ENCODE measurements around the gene IRS1. TPM values are rescaled to one million over a fixed set of nuclear protein-coding genes. Genes with fewer than 3 reads are reported as not detected.

IRS1 gene
- total and polyA plus RNA-seq, 2 experiments from 2014 or later: 10.9 to 25.6 TPM

DNA sequence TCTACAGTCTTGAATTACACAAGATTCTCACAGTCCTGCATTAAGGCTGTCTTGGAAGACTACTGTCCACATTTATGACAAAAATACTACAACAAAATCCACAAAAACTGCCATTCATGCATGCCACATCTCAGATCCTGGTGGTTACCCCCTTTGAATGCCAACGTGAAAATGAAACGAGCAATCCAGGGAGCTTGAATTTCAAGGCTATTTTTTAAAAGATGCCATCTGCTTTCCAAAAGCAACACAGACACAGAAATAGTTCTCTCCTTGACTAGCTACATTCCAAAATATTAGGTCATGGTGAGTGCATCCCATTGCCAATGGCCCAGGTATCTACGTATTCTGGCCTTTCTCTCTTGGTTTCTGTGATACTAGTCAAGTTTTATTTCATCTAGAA lies 36.3 kb downstream of the IRS1 start:
- DNase-seq (ENCODE audit: low spot score): no peak
- H3K4me1 ChIP-seq (ENCODE audit: insufficient read depth): peaks cover 30% of the 10 kb centered on the region
- H3K4me2 ChIP-seq: no peak overlapping the region
- no peaks in the 10 kb centered on the region for H3K36me3 ChIP-seq (replicated peaks; ENCODE audit: insufficient read depth, low read depth)
- no peaks in the 10 kb centered on the region for H3K27me3 ChIP-seq
- H3K4me3 ChIP-seq: no peak overlapping the region
- H3K79me2 ChIP-seq: peaks cover 92% of the 10 kb centered on the region
- TF ChIP-seq EZH2phosphoT487 (IDR thresholded peaks at IDR 0.05; ENCODE audit: low read depth, severe bottlenecking, unreplicated experiment) (no peak), EZH2 (IDR thresholded peaks at IDR 0.05; ENCODE audit: borderline replicate concordance) (no peak)
- TF ChIP-seq, protein P1, sequence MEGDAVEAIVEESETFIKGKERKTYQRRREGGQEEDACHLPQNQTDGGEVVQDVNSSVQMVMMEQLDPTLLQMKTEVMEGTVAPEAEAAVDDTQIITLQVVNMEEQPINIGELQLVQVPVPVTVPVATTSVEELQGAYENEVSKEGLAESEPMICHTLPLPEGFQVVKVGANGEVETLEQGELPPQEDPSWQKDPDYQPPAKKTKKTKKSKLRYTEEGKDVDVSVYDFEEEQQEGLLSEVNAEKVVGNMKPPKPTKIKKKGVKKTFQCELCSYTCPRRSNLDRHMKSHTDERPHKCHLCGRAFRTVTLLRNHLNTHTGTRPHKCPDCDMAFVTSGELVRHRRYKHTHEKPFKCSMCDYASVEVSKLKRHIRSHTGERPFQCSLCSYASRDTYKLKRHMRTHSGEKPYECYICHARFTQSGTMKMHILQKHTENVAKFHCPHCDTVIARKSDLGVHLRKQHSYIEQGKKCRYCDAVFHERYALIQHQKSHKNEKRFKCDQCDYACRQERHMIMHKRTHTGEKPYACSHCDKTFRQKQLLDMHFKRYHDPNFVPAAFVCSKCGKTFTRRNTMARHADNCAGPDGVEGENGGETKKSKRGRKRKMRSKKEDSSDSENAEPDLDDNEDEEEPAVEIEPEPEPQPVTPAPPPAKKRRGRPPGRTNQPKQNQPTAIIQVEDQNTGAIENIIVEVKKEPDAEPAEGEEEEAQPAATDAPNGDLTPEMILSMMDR (IDR thresholded peaks at IDR 0.05; ENCODE audit: poor library complexity): no peak
- no peaks in the 10 kb centered on the region for H4K20me1 ChIP-seq (ENCODE audit: insufficient read depth, poor library complexity, severe bottlenecking)
- WGBS (ENCODE audit: low lambda C conversion rate, missing lambda C conversion rate): 85% methylated on average over 3 of the region's 3 CpGs
- no peak overlapping the region for H2AFZ ChIP-seq
- H3K27ac ChIP-seq: peak overlapping the region; percentile 40
- H3K9me2 ChIP-seq (replicated peaks; ENCODE audit: insufficient read depth): no peaks in the 10 kb centered on the region
- no peaks in the 10 kb centered on the region for H3K9me3 ChIP-seq (ENCODE audit: low read depth)

DNA sequence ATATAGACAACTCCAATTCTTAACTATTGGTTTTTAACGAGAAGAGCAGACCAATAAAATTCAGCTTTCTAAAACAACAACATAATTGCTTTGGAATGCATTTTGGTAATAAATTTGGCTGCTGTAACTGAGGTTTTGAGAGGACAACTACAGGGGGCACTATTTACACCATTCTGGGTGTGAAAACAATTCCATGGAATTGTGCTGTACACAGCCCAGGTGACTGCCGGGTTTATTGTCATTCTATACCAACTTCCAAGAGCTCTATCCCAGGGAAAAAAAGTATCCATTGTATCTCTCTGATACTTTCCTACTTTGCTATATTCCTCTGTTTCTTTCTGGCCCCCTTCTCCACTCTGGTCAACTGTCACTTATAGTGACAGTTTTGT lies 38.4 kb downstream of the IRS1 start:
- TF ChIP-seq, protein P1 (IDR thresholded peaks at IDR 0.05; ENCODE audit: poor library complexity): no peak
- TF ChIP-seq EZH2phosphoT487 (IDR thresholded peaks at IDR 0.05; ENCODE audit: low read depth, severe bottlenecking, unreplicated experiment): no peak
- Histone ChIP-seq H3K36me3 (replicated peaks; ENCODE audit: insufficient read depth, low read depth) (no peaks in the 10 kb centered on the region), H4K20me1 (ENCODE audit: insufficient read depth, poor library complexity, severe bottlenecking) (no peaks in the 10 kb centered on the region), H3K4me3 (no peak overlapping the region), H3K9me2 (replicated peaks; ENCODE audit: insufficient read depth) (no peaks in the 10 kb centered on the region), H2AFZ (no peak overlapping the region), H3K27me3 (no peaks in the 10 kb centered on the region), H3K4me1 (ENCODE audit: insufficient read depth) (peaks cover 30% of the 10 kb centered on the region), H3K4me2 (no peak overlapping the region), H3K79me2 (peaks cover 91% of the 10 kb centered on the region), H3K9me3 (ENCODE audit: low read depth) (no peaks in the 10 kb centered on the region), H3K27ac (peak overlapping the region; percentile 27)
- no peak for DNase-seq (ENCODE audit: low spot score)
- 75% methylated on average over 2 of the region's 2 CpGs for WGBS (ENCODE audit: low lambda C conversion rate, missing lambda C conversion rate)

DNA sequence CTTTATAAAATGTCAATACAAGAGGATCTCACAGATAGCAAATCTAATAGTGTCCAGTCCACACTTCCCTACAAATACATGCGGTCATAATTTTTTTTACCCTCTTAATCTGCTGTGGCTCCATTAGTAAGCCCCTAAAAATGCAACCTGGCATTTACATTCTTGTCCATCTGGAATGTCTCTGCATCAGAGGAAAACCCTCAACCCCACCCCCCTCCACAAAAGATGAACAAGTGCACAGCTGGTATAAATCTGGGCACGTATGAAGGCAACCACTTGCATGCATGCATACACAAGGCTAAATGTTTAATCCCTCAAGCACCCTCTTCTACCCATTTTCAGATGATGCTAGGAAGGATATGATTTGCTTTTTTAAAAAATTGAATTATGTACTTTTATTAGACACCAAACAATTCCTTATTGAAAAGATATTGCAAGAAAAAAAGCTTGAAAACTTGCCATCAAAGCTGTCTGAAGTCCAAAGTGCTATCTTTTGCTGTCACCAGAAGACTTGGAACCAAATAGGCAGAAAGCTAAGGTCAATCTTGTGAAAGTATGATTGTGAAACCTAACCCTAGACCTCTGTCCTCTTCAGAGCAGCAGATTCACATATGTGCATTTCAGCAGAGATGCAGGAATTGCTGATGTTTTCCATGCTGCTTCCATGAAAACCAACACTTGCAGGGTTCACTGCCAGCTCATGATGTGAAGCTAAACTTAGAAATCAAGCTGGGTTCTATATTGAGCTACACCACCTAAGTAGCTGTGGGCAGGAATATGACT lies 39.0 kb downstream of the IRS1 start:
- H3K4me2 ChIP-seq: no peak overlapping the region
- DNase-seq (ENCODE audit: low spot score): no peak
- 68% methylated on average over 2 of the region's 2 CpGs for WGBS (ENCODE audit: low lambda C conversion rate, missing lambda C conversion rate)

More for the DNA sequence above, 39.0 kb downstream of the IRS1 start:
- Histone ChIP-seq H3K36me3 (replicated peaks; ENCODE audit: insufficient read depth, low read depth) (no peaks in the 10 kb centered on the region), H3K9me3 (ENCODE audit: low read depth) (no peaks in the 10 kb centered on the region), H3K9me2 (replicated peaks; ENCODE audit: insufficient read depth) (no peaks in the 10 kb centered on the region), H4K20me1 (ENCODE audit: insufficient read depth, poor library complexity, severe bottlenecking) (no peaks in the 10 kb centered on the region), H3K27ac (peak overlapping the region; percentile 27), H3K27me3 (no peaks in the 10 kb centered on the region), H3K4me3 (no peak overlapping the region), H2AFZ (no peak overlapping the region), H3K4me1 (ENCODE audit: insufficient read depth) (peaks cover 35% of the 10 kb centered on the region), H3K79me2 (peaks cover 87% of the 10 kb centered on the region)
- TF ChIP-seq EZH2phosphoT487 (IDR thresholded peaks at IDR 0.05; ENCODE audit: low read depth, severe bottlenecking, unreplicated experiment) (no peak), EZH2 (IDR thresholded peaks at IDR 0.05; ENCODE audit: borderline replicate concordance) (no peak)
- TF ChIP-seq, protein P1 (IDR thresholded peaks at IDR 0.05; ENCODE audit: poor library complexity): no peak

All from hepatocyte (in vitro differentiated cells).